ENCODE results near the gene CDK3.

CDK3 gene

GRCh38 chr17:75991396-75991795 is 9.3 kb upstream of the CDK3 start:
- TF ChIP-seq FOXP2 (optimal IDR thresholded peaks at IDR 0.05; ENCODE audit: borderline replicate concordance, extremely low read depth, extremely low read length, insufficient read depth): no peak
- no peak for TF ChIP-seq POLR2AphosphoS5 (IDR thresholded peaks at IDR 0.05; ENCODE audit: low read depth, low read length)
- no peak for TF ChIP-seq TAF1 (IDR thresholded peaks at IDR 0.05; ENCODE audit: borderline replicate concordance, insufficient read depth, low read length)
- TF ChIP-seq REST (IDR thresholded peaks at IDR 0.05; ENCODE audit: insufficient read depth in 1 of 2, low read depth in 2 of 2, low read length in 2 of 2): no peak
- TF ChIP-seq SIN3A (IDR thresholded peaks at IDR 0.05; ENCODE audit: borderline replicate concordance, insufficient read depth, low read length): no peak

DNA sequence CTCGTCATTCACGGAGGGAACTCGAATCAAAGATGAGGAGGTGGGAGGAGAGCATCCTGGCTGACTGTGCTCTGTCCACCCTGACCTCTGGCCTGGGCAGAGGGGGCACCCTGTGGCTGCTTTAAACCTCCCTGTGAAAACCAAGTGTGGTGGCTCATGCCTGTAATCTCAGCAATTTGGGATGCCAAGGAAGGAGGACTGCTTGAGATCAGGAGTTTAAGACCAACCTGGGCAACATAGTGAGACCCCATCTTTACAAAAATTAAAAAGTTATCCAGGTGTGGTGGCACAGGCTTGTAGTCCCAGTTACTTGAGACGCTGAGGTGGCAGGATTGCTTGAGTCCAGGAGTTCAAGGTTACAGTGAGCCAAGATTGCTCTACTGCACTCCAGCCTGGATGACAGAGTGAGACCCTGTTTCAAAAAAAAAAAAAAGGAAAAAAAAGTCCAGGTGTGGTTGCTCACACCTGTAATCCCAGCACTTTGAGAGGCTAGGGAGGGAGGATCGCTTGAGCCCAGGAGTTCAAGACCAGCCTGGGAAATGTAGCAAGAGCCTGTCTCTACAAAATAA is 5.8 kb upstream of the CDK3 start:
- no peak for TF ChIP-seq REST (IDR thresholded peaks at IDR 0.05; ENCODE audit: insufficient read depth in 1 of 2, low read depth in 2 of 2, low read length in 2 of 2)
- TF ChIP-seq POLR2AphosphoS5 (IDR thresholded peaks at IDR 0.05; ENCODE audit: low read depth, low read length): no peak
- TF ChIP-seq SIN3A (IDR thresholded peaks at IDR 0.05; ENCODE audit: borderline replicate concordance, insufficient read depth, low read length): no peak
- no peak for TF ChIP-seq FOXP2 (optimal IDR thresholded peaks at IDR 0.05; ENCODE audit: borderline replicate concordance, extremely low read depth, extremely low read length, insufficient read depth)
- no peak for TF ChIP-seq TAF1 (IDR thresholded peaks at IDR 0.05; ENCODE audit: borderline replicate concordance, insufficient read depth, low read length)

- TF ChIP-seq SIN3A (IDR thresholded peaks at IDR 0.05; ENCODE audit: borderline replicate concordance, insufficient read depth, low read length) (no peak), POLR2AphosphoS5 (IDR thresholded peaks at IDR 0.05; ENCODE audit: low read depth, low read length) (no peak), FOXP2 (optimal IDR thresholded peaks at IDR 0.05; ENCODE audit: borderline replicate concordance, extremely low read depth, extremely low read length, insufficient read depth) (no peak), TAF1 (IDR thresholded peaks at IDR 0.05; ENCODE audit: borderline replicate concordance, insufficient read depth, low read length) (no peak), REST (IDR thresholded peaks at IDR 0.05; ENCODE audit: insufficient read depth in 1 of 2, low read depth in 2 of 2, low read length in 2 of 2) (no peak)
These were observed 5.2 kb upstream of the CDK3 start for GRCh38 chr17:75995385-75995925.

GRCh38 chr17:75996665-75997590 is 3.7 kb upstream of the CDK3 start:
- no peak; the same call in 1 of the 2 replicates for TF ChIP-seq SIN3A (IDR thresholded peaks at IDR 0.05; ENCODE audit: borderline replicate concordance, insufficient read depth, low read length)
- no peak for TF ChIP-seq POLR2AphosphoS5 (IDR thresholded peaks at IDR 0.05; ENCODE audit: low read depth, low read length)
- TF ChIP-seq FOXP2 (optimal IDR thresholded peaks at IDR 0.05; ENCODE audit: borderline replicate concordance, extremely low read depth, extremely low read length, insufficient read depth): peak; percentile 12
- no peak for TF ChIP-seq TAF1 (IDR thresholded peaks at IDR 0.05; ENCODE audit: borderline replicate concordance, insufficient read depth, low read length)
- TF ChIP-seq REST (IDR thresholded peaks at IDR 0.05; ENCODE audit: insufficient read depth in 1 of 2, low read depth in 2 of 2, low read length in 2 of 2): 0 out of 4 replicates have a peak, but pooled peaks of 1 of the 2 experiments have one; percentile 10

All from PFSK-1 (cell line).